A549 (cell line): ENCODE data around the gene RCC1.

Experiments used
- CTCF ChIP-seq: fragments of >200 bp; sonication (Bioruptor Twin); formaldehyde crosslinking; IDR thresholded peaks from 3 replicates; pipeline ENCODE4 v1.5.1; 2016
- EP300 ChIP-seq, 2 experiments: fragments of >200 bp; sonication (Bioruptor Twin); formaldehyde crosslinking; IDR thresholded peaks; 2 replicates in 1 of 2; 3 replicates in 1 of 2; pipeline ENCODE4 v1.6.1; 2016 to 2017
- ESRRA ChIP-seq: fragments of 150-350 bp; IDR thresholded peaks from 2 replicates; pipeline ENCODE4 v1.6.1; 2014; ENCODE audit warnings: mild to moderate bottlenecking, low read length, borderline replicate concordance
- MYC ChIP-seq: IDR thresholded peaks from 2 replicates; pipeline ENCODE4 v1.6.1; 2012; ENCODE audit warnings: mild to moderate bottlenecking, inconsistent platforms, low read length, improper control_type of control experiment, borderline replicate concordance
- PHF8 ChIP-seq: fragments of 200-600 bp; sonication (generic); IDR thresholded peaks from 2 replicates; pipeline ENCODE4 v1.6.1; 2016; ENCODE audit warnings: low read depth, mild to moderate bottlenecking, antibody characterized with exemption, moderate library complexity, borderline replicate concordance
- POLR2A ChIP-seq: IDR thresholded peaks from 2 replicates; pipeline ENCODE4 v1.6.1; 2012; ENCODE audit warnings: mild to moderate bottlenecking, low read length
- RCOR1 ChIP-seq: fragments of 150-350 bp; IDR thresholded peaks from 2 replicates; pipeline ENCODE4 v1.6.1; 2014; ENCODE audit warnings: antibody characterized with exemption, low read length, low read depth
- TF ChIP-seq, protein P1 (sequence below): fragments of 200-600 bp; sonication (generic); IDR thresholded peaks from 2 replicates; pipeline ENCODE4 v1.6.1; 2016; ENCODE audit warnings: antibody characterized with exemption, mild to moderate bottlenecking, moderate library complexity

- no peak for TF ChIP-seq CTCF
- TF ChIP-seq RCOR1 = no peak
- no peak for TF ChIP-seq ESRRA
- no peak for TF ChIP-seq POLR2A
- TF ChIP-seq PHF8 = no peak
- TF ChIP-seq, protein P1, sequence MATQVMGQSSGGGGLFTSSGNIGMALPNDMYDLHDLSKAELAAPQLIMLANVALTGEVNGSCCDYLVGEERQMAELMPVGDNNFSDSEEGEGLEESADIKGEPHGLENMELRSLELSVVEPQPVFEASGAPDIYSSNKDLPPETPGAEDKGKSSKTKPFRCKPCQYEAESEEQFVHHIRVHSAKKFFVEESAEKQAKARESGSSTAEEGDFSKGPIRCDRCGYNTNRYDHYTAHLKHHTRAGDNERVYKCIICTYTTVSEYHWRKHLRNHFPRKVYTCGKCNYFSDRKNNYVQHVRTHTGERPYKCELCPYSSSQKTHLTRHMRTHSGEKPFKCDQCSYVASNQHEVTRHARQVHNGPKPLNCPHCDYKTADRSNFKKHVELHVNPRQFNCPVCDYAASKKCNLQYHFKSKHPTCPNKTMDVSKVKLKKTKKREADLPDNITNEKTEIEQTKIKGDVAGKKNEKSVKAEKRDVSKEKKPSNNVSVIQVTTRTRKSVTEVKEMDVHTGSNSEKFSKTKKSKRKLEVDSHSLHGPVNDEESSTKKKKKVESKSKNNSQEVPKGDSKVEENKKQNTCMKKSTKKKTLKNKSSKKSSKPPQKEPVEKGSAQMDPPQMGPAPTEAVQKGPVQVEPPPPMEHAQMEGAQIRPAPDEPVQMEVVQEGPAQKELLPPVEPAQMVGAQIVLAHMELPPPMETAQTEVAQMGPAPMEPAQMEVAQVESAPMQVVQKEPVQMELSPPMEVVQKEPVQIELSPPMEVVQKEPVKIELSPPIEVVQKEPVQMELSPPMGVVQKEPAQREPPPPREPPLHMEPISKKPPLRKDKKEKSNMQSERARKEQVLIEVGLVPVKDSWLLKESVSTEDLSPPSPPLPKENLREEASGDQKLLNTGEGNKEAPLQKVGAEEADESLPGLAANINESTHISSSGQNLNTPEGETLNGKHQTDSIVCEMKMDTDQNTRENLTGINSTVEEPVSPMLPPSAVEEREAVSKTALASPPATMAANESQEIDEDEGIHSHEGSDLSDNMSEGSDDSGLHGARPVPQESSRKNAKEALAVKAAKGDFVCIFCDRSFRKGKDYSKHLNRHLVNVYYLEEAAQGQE = no peak
- no peak for TF ChIP-seq EP300 (IDR thresholded peaks at IDR 0.05)
- no peak for TF ChIP-seq MYC
Observed at GRCh38 chr1:28571911-28572310, 66.1 kb downstream of the RCC1 start.
